Measurements from ENCODE around the gene WFDC13.
"Not testable (repeated sequence)": the region's sequence is repeated elsewhere in the genome, so short reads cannot be mapped to it uniquely, and the experiment has no call there.

The WFDC13 gene

DNA sequence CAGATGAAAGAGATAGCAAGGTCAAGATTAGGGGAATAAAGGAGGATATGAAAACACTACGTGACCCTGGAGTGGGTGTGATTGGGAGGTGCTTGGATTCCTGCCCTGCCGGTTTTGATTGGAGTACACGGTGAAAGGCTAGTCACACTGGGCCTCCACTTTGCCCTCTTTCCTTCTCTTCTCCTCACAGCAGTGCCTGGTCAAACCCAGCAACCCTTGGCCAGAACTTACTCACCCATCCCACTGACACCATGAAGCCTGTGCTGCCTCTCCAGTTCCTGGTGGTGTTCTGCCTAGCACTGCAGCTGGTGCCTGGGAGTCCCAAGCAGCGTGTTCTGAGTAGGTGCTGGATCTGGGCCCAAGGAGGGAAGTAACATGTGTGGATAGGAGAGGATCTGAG, at the start of gene WFDC13:
TSS of gene WFDC13 (plus strand) at position 166 of the 400 bp plus-strand sequence. CDS start at position 252, 86 bp downstream.
- no peak for DNase-seq

DNA sequence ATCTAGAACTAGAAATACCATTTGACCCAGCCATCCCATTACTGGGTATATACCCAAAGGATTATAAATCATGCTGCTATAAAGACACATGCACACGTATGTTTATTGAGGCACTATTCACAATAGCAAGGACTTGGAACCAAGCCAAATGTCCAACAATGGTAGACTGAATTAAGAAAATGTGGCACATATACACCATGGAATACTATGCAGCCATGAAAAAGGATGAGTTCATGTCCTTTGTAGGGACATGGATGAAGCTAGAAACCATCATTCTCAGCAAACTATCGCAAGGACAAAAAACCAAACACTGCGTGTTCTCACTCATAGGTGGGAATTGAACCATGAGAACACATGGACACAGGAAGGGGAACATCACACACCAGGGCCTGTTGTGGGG, 44.8 kb upstream of the WFDC13 start:
- DNase-seq: not testable (repeated sequence)

GRCh38 chr20:45670139-45670538, 31.7 kb upstream of the WFDC13 start, which contains the start of gene WFDC11:
TSS of gene WFDC11 (minus strand) at chr20:45670239. CDS start at chr20:45650600, 19,639 bp downstream.
- DNase-seq: no peak

DNA sequence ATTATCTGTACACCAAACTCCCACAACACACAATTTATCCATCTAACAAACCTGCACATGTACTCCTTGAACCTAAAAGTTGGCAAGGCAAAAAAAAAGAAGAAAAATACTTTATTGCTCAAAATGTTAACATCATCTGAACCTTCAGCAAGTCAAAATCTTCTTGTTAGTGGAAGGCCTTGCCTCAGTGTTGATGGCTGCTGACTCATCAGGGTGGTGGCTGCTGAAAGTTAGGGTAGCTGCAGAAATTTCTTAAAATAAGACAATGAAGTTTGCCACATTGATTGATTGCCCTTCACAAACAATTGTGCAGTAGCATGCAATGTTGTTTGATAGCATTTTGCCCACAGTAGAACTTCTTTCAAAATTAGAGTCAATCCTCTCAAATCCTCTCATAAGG, 29.1 kb upstream of the WFDC13 start:
- DNase-seq: no peak

GRCh38 chr20:45679650-45680049, 22.2 kb upstream of the WFDC13 start:
- DNase-seq: no peak

- no peak for DNase-seq
These were observed 15.9 kb upstream of the WFDC13 start for GRCh38 chr20:45685896-45686295.

- DNase-seq: not testable (repeated sequence)
These were observed 8.5 kb upstream of the WFDC13 start for GRCh38 chr20:45693346-45693745.

DNA sequence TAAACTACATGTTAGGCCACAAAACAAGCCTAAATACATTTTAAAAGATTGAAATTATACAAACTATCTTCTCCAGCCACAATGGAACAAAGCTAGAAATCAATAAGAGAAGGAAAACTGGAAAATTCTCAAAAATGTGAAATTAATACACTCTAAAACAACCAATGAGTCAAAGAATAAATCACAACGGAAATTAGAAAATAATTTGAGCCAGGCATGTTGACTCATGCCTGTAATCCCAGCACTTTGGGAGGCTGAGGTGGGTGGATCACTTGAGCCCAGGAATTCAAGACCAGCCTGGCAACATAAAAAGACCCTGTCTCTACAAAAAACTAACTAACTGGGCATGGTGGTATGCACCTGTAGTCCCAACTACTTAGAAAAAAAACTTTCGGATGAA, 6.3 kb upstream of the WFDC13 start:
- no peak for DNase-seq

- DNase-seq: no peak
These were observed 734 bp upstream of the WFDC13 start for GRCh38 chr20:45701104-45701503.

GRCh38 chr20:45704969-45705637, 3.3 kb downstream of the WFDC13 start, which contains the start of gene WFDC10B:
TSS of gene WFDC10B (minus strand) at chr20:45705019. CDS start at chr20:45685992, 19,027 bp downstream.
- no peak for DNase-seq

- DNase-seq: not testable (repeated sequence)
These were observed 14.4 kb downstream of the WFDC13 start for GRCh38 chr20:45716141-45716688.

GRCh38 chr20:45722047-45722446, 20.2 kb downstream of the WFDC13 start, which contains the start of gene SPINT4:
TSS of gene SPINT4 (plus strand) at chr20:45722347. CDS start at chr20:45722368, 21 bp downstream.
- no peak for DNase-seq

DNA sequence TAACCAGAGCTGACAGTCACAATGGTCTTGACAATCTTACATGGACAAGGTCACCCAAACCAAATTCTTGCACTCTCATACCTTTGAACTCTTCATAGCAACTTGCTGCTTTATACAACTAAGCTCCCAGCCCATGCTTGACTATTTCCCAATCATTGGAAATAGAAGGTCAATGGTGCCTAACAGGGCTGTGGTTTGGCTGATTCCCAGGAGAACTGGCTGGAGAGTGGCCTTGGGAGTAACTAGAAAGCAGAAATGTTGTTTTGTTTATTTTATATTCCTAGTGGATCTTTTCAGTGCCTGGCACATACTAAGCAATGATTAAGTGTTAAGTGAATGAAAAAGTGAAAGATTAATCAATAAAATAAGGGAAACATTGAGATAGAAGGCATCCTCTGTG, 23.3 kb downstream of the WFDC13 start:
- DNase-seq: no peak

GRCh38 chr20:45727044-45727443, 25.2 kb downstream of the WFDC13 start:
- no peak for DNase-seq

DNA sequence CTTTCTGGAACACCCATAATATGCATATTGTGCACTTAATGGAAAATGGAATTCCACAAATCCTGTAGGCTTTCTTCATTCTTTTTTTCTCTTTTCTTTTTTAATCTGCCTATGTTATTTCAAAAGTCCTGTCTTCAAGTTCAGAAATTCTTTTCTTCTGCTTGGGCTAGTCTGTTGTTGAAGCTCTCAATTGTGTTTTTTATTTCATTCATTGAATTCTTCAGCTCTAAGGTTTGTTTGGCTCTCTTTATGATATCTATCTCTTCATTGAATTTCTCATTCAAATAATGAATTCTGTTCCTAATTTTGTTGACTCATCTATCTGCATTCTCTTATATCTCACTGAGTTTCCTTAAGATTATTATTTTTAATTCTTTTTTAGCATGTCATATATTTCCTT, 30.4 kb downstream of the WFDC13 start:
- no peak for DNase-seq

DNA sequence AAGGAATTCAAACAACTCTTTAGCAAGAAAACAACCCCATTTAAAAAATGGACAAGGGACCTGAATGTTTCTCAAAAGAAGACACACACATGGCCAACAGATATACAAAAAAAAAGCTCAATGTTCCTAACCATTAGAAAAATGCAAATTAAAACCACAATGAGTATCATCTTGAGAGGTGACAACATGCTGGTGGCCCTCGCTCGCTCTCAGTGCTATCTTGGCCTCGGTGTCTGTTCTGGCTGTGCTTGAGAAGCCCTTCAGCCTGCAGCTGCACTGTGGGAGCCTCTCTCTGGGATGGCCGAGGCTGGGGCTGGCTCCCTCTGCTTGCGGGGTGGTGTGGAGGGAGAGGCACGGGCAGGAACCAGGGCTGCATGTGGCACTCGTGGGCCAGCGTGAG, 33.7 kb downstream of the WFDC13 start:
- no peak for DNase-seq

- no peak for DNase-seq
These were observed 34.1 kb downstream of the WFDC13 start for GRCh38 chr20:45735988-45736387.

- no peak for DNase-seq
These were observed 40.8 kb downstream of the WFDC13 start for GRCh38 chr20:45742596-45742995.

GRCh38 chr20:45745015-45745414, 43.2 kb downstream of the WFDC13 start:
- DNase-seq: no peak

GRCh38 chr20:45751721-45752120, 49.9 kb downstream of the WFDC13 start:
- no peak for DNase-seq

DNA sequence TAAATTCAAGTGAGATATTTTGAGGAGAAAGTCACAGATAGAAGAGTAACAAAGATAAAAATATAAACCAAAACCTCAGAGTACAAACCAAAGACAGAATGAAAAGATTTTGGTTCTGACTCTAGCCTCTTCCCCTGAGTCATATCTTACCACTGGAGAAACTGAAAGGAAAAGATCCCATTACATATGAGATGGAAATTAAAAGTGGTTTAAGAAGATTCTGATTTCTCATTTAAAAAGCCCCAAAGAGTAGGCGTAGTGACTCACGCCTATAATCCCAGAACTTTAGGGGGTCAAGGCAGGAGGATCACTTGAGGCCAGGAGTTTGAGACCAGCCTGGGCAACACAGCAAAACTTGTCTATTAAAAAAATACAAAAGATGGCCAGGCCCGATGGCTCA, 50.9 kb downstream of the WFDC13 start:
- DNase-seq: no peak

- no peak for DNase-seq
These were observed 56.3 kb downstream of the WFDC13 start for GRCh38 chr20:45758096-45758495.
